ENCODE measurements around the gene MOB2.

GRCh38 chr11:1496091-1496760 lies 9.6 kb upstream of the MOB2 start:
- TF ChIP-seq POLR2AphosphoS5 (IDR thresholded peaks at IDR 0.05; ENCODE audit: low read depth, low read length) (no peak), POLR2A (IDR thresholded peaks at IDR 0.05; ENCODE audit: low read depth, low read length) (no peak), TAF1 (IDR thresholded peaks at IDR 0.05; ENCODE audit: low read depth, low read length) (no peak), SPI1 (IDR thresholded peaks at IDR 0.05; ENCODE audit: low read depth, low read length) (no peak)
